HG03280 (cell line): ENCODE measurements around the gene SCUBE1.

Source experiments
- ATAC-seq: cut with Tn5 transposase; IDR thresholded peaks from one replicate; pipeline ENCODE4 v1.9.1; 2021; ENCODE audit warnings: mild to moderate bottlenecking, moderate library complexity; ENCODE audit not compliant: unreplicated experiment

Gene SCUBE1

DNA sequence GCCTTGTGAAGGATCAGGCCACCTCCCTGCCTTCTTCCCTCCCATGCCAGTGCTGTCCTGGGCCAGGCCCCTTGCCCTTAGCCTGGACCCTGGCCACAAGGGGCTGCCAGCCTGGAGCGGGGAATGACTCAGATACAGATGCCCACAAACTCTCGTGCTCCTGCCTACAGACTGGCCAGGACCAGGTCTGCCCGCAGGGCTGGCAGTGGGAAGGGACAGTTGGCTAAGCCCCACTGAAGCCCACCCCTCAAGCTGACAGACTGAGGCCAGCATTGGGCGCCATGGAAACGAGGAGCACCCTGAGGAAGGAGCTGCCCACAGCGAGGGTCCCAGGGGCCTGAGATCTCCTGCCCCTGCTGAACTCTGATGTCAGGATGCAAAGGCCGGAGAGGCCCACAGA is 14.1 kb downstream of the SCUBE1 start:
- ATAC-seq = no peak

DNA sequence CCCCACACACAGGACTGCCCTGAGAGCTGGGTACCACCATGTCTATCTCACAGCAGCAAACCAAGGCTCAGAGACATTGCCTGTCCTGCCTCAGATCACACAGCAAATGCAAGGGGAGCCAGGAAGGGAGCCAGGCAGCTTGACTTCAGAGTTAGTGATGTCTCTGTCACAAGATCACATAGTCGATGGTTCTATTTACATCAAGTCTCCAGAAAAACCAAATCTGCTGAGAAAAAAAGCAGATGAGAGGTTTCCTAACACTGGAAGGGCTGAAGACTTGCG is 16.1 kb downstream of the SCUBE1 start:
- ATAC-seq = no peak

DNA sequence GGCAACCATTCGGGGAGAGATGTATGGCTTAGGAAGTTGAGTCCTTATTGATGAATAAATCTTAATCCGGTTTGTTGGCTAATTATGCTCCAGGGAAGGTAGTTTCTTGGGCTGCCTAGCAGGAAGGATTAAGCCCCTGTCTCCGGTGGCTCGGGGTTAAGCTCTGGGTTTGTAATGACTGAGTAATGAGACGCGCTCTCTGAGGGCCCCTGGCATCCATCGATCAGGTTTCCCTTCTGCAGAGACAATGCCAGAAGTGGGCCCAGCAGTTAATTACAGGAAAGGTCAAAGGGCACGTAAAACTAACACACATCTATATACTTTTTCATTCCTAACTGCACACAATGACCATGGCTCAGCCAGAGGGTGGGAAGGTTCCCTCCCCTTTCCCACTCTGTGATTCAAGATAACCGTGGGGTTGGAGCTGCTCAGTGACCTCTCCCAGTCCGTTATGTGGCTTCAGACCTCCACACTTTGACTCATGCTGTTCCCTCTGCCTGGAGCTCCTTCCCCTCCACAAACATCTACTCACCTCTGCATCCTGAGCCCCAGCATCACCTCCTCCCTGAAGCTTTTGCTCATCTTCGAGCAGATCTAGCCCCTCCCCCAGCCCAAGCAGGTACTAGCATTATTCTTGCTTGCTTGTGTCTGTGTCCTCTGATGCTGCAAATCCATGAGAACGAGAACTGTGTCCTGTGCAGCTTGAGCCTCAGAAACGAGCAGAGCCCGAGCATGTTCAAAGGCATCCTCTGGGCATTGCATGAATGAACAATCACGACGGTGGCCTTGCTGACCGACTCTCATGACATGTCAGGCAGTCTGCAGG is 16.6 kb downstream of the SCUBE1 start:
- ATAC-seq = no peak

DNA sequence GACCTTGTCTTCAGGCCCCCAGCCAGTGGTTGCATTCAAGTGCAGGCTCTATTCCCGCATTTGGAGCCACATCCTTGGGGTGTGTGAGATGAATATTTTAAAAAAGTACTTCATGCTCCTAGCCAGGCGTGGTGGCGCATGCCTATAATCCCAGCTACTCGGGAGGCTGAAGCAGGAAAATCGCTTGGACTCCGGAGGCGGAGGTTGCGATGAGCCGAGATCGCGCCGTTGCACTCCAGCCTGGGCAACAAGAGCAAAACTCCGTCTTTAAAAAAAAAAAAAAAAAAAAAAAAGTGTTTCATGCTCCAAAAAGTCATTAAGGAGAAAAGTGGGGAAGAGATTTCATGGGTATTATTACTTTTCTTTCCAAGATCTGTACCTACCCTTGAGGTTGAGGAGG is 18.0 kb downstream of the SCUBE1 start:
- ATAC-seq = no peak

DNA sequence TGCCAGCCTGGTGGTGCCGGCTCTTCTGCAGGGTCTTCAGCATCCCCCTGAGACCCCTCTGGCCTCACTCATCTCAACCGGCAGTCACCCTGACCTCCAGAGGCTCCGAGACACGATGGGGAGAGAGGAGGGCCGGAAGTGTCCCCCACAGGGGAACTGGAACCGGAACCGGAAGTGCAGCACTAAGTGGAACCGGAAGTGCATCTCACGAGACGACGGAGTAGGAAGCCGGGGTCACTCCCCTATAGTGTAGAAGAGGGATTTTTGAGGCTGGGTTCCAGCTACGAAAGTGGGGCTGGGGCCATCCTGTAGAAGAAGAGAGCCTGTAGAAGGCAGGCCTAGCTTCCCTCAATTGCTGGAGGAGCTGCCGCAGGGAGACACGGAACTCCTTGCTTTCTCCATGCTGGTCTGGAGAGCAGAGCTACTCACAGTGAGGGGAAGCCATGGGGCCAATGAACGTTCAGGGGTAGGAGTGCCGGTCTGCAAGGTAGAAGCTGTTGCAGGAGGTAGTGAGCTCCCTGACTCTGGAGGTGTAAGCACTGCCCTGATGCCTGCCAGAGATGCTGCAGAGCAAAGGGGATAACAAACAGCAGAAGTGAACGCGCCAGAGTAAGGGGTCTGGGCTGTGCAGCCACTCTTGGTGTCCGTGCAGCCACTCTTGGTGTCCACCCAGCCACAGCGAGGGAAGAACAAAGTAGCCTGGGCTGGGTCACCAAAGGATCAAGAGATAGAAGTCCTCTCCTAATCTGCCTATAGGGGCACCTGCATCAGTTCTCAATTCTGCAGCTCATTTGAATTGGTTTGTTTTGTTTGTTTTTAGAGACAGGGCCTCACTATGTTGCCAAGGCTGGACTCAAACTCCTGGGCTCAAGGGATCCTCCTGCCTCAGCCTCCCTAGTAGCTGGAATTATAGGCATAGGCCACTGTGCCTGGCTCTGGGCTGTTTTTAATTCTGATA is 21.9 kb downstream of the SCUBE1 start:
- ATAC-seq = no peak

DNA sequence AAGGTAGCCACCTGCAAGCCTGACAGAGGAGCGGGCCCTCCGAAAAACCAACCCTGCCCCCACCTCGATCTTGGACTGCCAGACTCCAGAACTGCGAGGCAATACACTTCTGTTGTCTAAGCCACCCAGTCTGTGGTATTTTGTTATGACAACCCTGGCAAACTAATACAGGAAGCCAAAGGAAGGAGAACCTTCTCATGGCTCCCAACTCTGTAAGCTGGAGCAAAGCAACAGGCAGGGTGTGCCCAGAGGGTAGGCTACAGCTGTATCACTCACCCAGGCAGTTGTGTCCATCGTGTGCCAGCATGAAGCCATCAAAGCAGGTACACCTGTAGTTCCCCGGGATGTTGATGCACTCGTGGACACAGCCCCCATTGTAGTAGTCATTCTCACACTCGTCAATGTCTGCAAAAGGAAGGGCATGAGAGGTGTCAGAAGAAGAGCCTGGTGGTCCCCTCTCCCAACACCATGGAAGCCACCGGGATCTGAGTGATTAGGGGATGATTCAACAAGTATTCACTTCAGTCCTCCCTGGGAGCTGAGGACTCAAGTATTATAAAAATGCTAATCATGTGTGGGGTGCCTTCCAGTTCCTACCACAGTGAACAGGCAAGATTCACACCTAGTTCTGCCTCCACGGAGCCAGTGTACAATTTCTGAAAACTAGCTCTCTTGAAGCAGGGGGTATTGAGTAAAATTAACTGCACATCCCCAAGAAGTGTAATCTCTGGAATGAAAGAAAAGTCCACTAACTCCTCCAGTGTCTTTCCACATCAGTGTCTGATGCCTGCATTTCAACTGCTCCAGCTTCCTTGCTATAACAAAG is 23.3 kb downstream of the SCUBE1 start:
- ATAC-seq = no peak

DNA sequence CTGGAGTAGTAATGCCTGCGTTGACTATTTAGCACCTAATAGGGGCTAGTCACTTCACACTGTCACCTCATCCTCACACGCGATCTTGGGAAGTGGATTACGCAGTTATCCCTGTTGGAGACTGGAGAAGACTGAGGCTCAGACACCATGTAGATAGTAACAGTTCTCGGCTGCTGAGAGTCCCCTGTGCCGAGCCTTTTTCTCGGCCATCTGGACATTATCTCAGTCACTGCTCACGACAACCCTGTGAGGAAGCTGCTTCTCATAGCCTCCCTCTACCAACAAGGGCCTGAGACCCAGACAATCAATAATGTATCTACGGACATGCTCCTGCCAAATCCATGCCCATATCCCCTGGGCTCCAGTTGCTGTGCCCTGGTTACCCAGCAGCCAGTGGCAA is 25.9 kb downstream of the SCUBE1 start:
- no peak for ATAC-seq

DNA sequence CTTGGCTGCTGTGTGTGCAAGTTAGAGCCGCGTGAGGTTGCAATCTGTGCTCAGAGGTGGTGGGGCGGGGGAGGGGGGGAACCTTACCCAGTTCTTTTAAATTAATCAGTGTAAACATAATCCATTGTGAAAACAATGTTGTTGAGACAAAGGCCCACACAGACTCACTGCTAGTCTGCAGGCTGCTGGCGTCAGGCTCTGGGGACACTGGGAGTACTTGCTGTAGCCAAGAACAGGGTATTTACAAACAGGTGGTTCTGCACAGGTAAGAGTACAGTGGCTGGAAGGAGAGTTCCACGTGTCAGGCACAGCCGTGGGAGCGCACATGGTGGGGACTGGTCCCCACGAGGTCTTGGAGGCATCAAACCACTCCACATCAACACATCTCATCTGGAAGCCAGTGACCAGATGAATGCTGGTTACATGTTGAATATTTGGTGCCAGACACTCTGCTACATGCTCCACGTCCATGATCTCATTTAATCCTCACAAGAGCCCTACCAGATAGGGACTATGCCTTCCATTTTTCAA is 27.4 kb downstream of the SCUBE1 start:
- no peak for ATAC-seq

DNA sequence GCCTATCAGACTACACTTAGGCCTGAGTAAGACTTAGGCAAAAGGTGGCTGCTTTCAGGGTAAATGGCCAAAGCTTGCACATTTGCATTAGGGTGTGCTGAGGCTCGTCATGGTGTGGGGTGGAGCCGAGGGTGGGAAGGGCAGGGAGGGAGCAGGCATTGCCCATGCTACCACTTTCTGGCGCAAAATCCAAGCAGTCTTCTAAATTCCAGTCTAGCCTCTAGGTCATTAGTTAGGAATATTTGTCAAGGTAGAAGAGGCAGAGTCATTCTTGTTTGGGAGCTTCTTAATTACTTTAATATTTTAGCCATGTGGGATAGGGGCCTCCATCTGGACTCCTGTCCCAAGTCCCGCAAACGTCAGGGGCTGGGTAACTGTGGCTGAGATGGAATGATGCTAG is 28.6 kb downstream of the SCUBE1 start:
- ATAC-seq = no peak

DNA sequence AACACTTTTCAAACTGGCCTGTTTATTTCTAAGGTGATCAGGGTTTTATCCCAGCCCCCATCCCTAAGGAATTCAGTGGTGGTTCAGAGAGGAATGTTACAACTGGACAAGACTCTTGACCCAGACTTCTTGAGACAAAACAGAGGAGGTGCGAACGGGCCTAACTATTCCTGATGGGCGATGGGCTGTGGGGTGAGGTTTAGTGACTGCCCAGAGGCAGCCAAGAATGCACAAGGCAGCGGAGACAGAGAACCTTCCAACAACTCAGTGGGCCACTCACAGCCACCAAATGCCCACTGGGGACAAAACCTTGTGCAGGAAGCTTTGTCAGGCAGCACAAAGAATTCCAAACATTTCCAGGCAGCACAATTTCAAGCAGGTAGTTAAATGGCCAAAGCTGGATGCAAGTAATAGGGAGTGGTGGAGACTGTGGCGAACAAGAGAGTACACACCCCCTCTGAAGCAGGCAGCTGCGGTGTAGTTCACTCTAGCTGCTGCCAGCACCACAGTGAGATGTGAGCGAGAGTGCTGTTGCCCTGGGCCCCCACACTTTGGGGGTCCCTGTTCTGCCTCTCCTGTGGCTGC is 29.2 kb downstream of the SCUBE1 start:
- no peak for ATAC-seq

DNA sequence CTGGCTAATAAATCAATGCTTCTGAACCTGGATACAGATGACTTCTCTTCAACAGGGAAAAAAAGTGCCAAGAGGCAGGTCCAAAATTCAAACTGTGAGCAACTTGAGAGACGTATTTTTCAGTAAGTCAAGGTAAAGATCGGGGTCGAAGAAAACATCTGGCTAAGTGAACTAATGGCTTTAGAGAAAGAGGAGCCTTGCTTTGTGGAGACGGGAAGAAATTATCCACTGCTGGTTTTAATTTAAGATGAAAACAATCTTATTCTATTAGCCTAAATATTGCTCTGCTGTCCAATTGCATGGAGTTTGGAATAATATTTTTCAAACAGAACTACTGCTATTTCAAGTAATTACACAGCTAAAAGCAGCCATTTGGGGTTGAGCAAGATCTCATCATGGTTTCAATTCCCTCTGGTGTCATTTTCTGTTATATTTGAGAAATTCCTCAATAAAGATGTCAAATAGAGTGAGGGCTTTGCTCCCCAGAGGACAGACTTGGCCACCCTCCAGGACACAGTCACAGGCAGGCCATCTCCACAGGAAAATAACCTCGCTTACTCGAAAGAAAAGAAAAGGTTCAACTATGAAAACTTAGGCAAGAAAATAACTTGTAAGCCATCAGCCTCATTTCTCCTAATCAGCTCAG is 29.8 kb downstream of the SCUBE1 start:
- no peak for ATAC-seq

DNA sequence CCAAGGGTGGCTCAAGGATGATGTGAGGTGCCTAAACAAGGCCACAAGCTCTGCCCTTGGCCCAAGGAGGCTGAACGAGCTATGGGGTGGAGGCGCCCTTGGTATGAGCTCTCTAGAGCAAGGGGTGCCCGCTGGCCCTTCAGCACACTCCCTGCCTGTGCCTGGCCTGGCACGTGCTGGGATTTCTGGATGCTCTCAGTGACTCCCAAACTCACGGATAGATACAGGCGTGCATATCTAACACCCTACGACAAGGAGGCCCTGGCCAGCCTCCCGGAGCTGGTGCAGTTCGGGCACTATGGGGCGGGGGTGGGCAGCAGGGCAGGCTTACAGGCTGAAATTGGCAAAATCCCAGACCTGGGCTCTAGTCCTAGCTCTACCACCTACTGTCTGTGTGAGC is 30.6 kb downstream of the SCUBE1 start:
- no peak for ATAC-seq

DNA sequence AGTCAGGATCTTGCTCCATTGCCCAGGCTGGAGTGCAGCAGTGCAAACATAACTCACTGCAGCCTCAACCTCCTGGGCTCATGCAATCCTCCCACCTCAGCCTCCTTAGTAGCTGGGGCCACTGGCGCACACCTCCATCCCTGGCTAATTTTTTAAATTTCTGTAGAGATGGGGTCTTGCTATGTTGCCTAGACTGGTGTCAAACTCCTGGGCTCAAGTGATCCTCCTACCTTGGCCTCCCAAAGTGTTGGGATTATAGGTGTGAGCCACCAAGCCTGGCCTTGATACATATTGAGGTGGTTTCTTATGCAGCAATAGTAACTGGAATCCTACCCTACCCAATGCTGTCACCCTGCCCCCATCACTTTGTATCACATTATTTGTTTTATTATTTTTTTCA is 32.4 kb downstream of the SCUBE1 start:
- no peak for ATAC-seq

DNA sequence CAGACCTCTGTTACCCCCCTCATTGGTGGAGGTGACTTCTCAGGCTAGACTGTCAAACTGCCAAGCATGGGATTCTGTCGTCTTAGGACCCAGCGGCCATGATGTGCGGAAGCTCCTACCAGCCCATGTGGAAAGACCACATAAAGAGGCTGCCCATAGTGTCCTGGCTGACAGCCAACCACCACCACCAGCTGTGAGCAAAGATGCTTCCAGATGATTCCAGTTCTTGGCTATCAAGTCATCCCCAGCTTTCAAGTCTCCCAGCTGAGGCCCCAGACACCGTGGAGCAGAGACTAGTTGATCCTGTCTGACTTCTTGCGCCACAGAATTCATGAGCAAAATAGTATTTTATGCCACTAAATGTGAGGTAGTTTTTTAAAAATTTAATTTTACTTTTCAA is 32.9 kb downstream of the SCUBE1 start:
- no peak for ATAC-seq

DNA sequence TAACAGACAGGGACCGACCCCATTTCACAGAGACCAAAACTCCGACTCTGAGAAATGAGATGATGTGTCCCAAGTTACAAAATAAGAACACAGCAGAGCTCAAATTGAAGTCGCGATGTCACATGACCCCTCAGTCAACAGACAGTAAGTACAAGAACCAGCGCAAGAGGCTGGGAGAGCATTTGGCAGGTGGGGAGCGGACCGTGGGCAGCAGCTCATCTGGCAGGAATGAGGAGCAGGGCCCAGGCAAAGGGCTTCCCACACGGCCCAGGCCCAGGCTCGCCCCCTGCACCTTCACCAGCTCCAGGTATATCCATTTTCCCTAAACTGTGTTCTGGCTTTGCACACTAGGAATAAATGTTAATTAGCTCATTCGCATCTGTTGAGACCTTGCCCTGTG is 34.3 kb downstream of the SCUBE1 start:
- ATAC-seq = no peak

DNA sequence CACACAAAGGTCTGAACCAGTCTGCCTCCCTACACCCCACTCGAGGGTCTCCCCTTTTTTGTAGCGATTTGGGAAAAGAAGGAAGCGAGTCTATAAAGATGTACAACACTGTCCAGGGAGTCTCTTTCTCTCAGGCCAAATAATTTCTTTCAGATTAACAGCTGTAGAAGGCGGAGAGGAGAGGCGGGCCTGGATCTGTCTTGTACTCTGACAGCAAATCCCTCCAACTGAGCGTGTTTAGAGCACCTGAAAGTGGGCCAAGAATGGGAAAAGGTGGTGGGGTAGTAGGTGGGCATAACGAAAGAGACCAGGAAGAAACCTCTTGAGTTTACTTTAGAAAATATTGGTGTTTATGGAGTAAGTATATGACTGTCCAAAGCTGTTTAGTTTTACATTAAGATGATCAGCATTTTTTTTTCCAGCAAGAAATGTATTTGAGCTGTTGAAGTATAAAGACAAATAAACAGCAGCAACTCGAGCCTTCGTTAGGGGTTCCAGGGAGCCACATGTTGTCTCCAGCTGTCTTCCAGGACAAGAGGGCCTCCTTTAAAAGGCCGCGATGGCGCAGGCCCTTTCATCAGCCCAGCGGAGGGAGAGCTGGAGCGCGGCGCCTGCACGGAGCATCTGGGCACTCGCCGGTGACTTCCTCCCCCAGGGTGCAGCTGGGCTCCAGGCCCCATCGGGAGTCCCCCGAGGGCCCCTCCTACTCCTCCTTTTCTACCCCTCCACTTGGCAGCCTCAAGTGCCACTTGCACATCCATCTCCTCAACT is 34.9 kb downstream of the SCUBE1 start:
- no peak for ATAC-seq

DNA sequence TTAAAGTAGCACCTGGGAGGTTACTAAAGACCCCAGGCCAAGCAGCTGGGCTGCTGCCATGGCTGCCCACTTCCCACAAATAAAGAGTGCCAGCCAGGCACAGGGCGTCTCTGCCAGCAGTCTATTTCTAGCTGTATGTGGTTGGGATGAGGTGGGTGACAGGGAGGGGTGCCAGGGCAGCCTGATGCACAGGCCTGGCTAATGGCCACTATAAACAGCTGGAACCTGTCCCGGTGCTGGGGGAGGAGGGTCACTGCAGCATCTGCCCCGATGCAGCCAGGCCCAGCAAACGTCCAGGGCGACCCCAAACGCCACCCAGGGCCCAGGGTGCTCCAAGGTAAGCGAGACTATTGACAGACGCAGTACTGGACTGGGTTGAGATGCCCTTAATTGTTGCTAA is 37.4 kb downstream of the SCUBE1 start:
- ATAC-seq = no peak

DNA sequence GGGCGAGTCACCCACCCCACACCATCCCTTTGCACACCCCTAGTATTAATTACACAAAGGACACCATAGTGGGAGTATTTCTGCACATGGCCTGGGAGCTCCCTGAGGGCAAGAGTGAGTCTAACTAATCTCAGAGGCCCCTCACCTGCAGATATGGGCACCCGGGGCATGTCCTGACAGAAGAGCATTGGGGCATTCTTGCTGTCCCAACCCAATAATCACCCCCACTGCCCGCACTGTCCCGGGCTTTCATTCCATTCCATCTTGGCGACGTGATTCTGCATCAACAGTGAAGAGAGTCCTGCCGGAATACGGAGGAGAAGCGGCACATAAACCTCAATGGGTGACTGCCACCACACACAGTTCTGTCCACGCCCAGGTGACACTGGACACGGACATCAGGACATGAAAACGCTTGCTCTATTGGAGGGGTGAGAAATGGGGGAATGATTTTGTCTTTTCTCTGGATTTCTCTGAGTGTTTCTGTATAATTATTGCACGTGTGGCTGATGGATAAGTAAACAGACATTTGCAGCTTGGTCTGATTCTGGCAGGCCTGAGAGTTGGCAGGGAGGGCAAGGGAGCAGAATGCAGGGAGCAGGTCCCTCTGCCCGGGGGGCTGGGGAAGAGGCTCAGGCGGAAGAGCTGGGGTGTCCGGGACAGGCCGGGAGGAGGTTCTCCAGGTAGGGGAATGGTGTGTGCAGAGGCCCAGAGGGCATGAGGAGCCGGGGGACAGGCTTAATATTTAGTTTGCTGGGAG is 38.2 kb downstream of the SCUBE1 start:
- no peak for ATAC-seq

DNA sequence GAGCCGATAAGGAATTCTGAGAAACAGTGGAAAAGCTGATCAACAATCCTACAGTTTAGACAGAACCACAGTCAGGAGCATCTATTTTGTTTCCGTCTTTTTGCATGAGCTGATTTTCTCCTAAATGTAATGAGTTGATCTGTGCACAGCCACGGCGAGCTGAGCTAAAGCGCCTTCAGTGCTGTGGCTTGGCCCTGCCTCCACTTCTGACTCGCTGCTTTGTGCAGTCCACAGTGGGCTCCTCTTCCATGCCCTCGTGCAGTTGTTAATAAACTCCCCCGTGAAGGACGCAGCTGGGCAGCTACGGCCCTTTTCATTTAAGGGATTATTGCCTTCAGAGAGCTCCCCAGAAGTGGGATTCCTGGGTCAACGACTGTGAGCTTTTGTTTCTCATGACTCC is 39.4 kb downstream of the SCUBE1 start:
- ATAC-seq = no peak
